ENCODE measurements around the gene TRMU.

DNA sequence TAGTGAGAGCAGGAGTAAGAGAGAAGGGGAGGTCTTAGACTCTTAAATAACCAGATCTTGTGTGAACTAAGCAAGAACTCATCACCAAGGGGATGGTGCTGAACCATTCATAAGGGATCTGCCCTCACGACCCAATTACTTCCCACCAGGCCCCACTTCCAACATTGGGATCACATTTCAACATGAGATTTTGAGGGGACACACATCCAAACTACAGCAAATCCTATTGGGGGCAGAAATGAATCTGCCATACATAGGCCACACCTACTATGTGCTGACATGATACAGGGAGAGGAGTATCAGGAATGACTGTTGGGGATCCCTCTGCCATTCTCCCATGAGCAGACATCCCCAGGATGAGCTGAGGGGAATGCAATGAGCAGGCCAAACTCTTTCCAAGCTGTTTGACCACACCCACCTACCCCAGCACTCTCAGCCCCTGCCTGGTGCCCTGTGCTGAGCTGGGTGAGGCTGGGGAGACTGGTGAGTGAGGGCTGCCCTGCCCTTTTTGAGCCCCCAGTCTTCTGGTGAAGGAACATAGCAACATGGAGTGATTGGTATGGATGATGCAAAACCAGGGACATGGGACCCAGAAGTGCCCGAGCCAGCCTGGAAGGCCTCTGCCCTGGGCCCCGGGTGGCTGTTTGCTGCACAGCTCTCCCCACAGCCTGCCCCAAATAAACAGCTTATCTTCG lies 40.1 kb upstream of the TRMU start:
- TF ChIP-seq, protein P1, sequence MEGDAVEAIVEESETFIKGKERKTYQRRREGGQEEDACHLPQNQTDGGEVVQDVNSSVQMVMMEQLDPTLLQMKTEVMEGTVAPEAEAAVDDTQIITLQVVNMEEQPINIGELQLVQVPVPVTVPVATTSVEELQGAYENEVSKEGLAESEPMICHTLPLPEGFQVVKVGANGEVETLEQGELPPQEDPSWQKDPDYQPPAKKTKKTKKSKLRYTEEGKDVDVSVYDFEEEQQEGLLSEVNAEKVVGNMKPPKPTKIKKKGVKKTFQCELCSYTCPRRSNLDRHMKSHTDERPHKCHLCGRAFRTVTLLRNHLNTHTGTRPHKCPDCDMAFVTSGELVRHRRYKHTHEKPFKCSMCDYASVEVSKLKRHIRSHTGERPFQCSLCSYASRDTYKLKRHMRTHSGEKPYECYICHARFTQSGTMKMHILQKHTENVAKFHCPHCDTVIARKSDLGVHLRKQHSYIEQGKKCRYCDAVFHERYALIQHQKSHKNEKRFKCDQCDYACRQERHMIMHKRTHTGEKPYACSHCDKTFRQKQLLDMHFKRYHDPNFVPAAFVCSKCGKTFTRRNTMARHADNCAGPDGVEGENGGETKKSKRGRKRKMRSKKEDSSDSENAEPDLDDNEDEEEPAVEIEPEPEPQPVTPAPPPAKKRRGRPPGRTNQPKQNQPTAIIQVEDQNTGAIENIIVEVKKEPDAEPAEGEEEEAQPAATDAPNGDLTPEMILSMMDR (IDR thresholded peaks at IDR 0.05), result no peak
- TF ChIP-seq POLR2A (IDR thresholded peaks at IDR 0.05), result no peak
